Measurements from ENCODE around the gene CSNK2A2.

CSNK2A2 gene

GRCh38 chr16:58152246-58152868 is 45.5 kb downstream of the CSNK2A2 start:
- TF ChIP-seq CTCF (IDR thresholded peaks at IDR 0.05; ENCODE audit: low read depth, low read length, missing control alignments), result no peak
- no peak overlapping the region for H3K4me3 ChIP-seq (ENCODE audit: low read depth, low read length)
- DNase-seq (ENCODE audit: low read depth), result no peak

GRCh38 chr16:58148526-58148925 is 49.4 kb downstream of the CSNK2A2 start:
- DNase-seq (ENCODE audit: low read depth), result no peak
- no peak for TF ChIP-seq CTCF (IDR thresholded peaks at IDR 0.05; ENCODE audit: low read depth, low read length, missing control alignments)
- H3K4me3 ChIP-seq (ENCODE audit: low read depth, low read length), result no peak overlapping the region

- H3K4me3 ChIP-seq (ENCODE audit: low read depth, low read length), result no peak overlapping the region
- no peak for TF ChIP-seq CTCF (IDR thresholded peaks at IDR 0.05; ENCODE audit: low read depth, low read length, missing control alignments)
- DNase-seq (ENCODE audit: low read depth), result no peak
Measured at GRCh38 chr16:58148099-58148498, 49.8 kb downstream of the CSNK2A2 start.

GRCh38 chr16:58138852-58139251 is 59.1 kb downstream of the CSNK2A2 start:
- no peak for DNase-seq (ENCODE audit: low read depth)
- TF ChIP-seq CTCF (IDR thresholded peaks at IDR 0.05; ENCODE audit: low read depth, low read length, missing control alignments), result no peak

GRCh38 chr16:58137581-58137980 is 60.3 kb downstream of the CSNK2A2 start:
- TF ChIP-seq CTCF (IDR thresholded peaks at IDR 0.05; ENCODE audit: low read depth, low read length, missing control alignments), result no peak
- no peak for DNase-seq (ENCODE audit: low read depth)
- no peak overlapping the region for H3K4me3 ChIP-seq (ENCODE audit: low read depth, low read length)

More at GRCh38 chr16:58138852-58139251, 59.1 kb downstream of the CSNK2A2 start:
- H3K4me3 ChIP-seq (ENCODE audit: low read depth, low read length), result no peak overlapping the region

- H3K4me3 ChIP-seq (ENCODE audit: low read depth, low read length), result peak within 1 kb of the TSS; percentile 66
- DNase-seq (ENCODE audit: low read depth), result peak; percentile 100
- no peak for TF ChIP-seq CTCF (IDR thresholded peaks at IDR 0.05; ENCODE audit: low read depth, low read length, missing control alignments)
Measured at GRCh38 chr16:58129097-58129936, 68.6 kb downstream of the CSNK2A2 start, which contains the start of gene CFAP20. Gene CFAP20, minus strand, starts transcription at chr16:58129381. Its CDS starts 266 bp downstream, at chr16:58129115.
